OCI-M2 (cell line): Measurements from ENCODE around the gene ROPN1.
"Not testable (repeated sequence)": the region's sequence is repeated elsewhere in the genome, so short reads cannot be mapped to it uniquely, and the experiment has no call there.

ENCODE experiments used
- DNase-seq: peaks from one replicate; lab custom pipeline; 2025; ENCODE audit not compliant: unreplicated experiment; lab: John Stamatoyannopoulos, UW

Gene ROPN1

GRCh38 chr3:123991730-123992588 is at the start of gene ROPN1:
TSS of gene ROPN1 (minus strand) at chr3:123992124. CDS start at chr3:123980481, 11,643 bp downstream.
- DNase-seq = not testable (repeated sequence)

- no peak for DNase-seq
These were observed 49.6 kb upstream of the ROPN1 start for GRCh38 chr3:124041553-124041952.

- DNase-seq = no peak
These were observed 45.4 kb upstream of the ROPN1 start for GRCh38 chr3:124037326-124037725.

GRCh38 chr3:124036214-124036613 is 44.3 kb upstream of the ROPN1 start:
- DNase-seq = not testable (repeated sequence)

DNA sequence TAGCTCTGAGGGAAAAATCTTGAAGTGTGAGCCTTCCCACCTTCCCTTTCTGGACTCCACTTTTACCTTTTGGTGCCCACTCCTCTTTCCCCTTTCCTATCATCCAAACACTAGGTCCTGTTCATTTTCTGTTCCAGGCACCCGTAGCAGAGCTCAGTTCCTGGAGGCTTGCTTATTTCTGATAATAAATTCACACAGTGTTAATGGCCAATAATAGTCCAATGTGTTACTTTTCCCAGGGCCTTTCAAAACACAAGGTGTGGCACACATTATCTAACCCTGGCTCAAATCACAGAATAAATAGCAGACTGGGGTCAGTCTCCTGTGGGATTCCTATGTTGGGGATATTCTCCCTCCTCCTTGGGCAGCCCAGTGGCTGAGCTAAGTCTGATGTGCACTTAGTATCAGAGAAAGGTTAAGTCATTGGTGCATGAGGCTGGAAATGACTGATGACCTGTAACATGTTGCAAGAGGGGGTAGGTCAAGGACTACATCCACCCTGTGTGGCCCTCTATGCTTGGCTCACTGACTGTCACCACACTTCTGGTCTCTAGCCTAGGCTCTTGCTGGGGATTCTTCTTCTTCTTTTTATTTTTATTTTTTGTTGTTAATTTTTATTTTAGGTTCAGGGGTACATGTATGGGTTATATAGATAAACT is 43.7 kb upstream of the ROPN1 start:
- DNase-seq = no peak

DNA sequence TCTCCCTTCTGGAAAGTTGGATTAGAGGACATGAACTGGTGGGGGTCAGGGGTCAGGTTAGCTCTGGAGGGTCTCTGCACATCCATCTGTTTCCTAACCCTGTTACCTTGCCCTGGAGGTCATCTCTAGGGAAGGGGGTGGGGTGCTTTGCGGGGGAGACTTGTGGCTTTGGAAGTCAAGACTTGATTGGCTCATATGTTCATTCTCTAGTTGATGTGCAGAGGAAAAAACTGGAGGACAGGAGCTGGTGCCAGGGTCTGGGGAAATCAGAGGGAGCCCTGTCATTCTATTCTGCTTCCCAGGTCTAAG is 42.9 kb upstream of the ROPN1 start:
- DNase-seq = no peak

GRCh38 chr3:124034016-124034843 is 42.3 kb upstream of the ROPN1 start:
- no peak for DNase-seq

DNA sequence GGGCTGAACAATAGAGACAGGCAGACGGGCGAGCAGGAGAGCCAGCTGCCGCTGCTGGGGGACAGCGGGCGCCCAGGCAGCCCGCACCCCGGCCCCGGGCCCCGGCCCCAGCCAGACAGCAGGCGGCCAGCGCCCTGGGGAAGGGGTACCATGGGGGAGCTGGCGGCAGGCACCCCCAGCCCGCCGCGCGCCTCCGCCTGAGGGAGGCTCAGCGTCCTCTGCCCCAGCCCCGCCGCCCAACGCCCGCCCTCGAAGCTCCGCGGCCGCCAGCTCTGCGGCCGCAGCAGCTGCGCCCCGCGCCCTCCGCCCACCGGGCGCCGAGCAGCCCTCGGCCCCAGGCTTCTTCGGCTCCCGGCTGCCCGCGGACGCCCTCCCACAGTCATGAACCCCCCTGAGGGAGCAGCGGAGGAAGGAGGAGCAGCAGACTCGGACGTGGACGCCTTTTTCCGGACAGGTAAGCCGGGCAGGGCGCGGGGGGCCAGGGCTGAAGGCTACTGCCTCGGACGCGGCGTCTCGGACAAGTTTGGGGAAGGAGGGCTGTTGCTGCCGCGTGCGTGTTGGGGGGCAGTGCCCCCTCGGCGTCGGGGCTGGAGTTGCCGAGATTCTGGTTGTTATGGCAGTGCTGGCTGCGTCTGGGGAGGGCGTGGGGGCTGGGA is 41.6 kb upstream of the ROPN1 start, which contains the start of gene KALRN:
TSS of gene KALRN (plus strand) at position 10 of the 656 bp plus-strand sequence.
- DNase-seq = no peak

DNA sequence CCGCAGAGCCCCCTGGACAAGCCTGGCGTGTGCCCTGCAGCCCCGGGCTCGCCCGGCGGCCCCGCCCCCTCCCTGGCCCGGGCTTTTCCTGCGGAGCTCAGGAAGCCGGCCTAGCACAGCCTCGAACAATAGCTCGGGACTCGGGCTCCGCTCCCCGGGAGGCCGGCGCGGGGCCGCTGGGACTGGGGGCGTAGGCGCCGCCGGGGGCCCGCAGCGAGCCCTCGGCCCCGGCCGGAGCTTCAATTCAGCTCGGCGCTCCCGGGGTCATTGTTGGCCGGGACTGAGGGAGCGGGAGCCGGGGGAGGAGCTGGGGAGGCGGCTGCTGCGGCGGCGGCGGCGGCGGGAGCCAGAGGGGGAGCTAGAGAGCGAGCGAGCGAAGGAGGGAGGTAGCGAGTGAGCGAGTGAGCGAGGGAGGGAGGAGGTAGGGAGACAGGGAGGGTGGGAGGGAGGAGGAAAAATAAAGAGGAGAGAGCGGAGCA is 41.0 kb upstream of the ROPN1 start:
- no peak for DNase-seq

DNA sequence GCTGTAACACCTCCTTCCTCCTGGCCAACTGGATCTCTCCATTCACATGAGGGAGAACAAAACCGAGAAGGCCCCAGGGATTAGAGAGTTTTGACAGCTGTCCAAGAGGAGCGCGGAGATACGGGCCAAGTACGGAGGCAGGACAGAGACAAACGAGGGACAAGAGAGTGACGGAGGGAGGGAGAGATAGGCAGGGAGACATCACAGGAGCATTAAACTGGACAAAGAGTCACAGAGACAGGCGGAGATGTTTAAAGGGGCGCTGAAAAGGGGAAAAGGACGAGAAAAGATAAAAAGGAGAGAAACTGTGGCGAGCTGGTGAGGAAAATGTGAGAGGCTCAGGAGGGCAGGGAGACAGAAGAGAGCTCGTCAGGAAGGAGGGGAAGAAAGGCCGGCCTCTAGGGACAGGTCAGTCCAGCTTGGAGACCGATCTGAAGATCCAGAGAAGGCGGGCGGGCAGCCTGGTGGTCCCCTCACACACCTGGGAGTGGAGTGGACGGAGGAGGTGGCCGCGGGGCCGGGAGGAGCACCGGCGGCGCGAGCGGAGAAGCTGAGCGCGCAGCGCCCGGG is 40.5 kb upstream of the ROPN1 start:
- DNase-seq = no peak

- DNase-seq = no peak
These were observed 34.6 kb upstream of the ROPN1 start for GRCh38 chr3:124026516-124026915.

GRCh38 chr3:124023531-124023930 is 31.6 kb upstream of the ROPN1 start:
- not testable (repeated sequence) for DNase-seq

GRCh38 chr3:124019291-124019690 is 27.4 kb upstream of the ROPN1 start:
- no peak for DNase-seq

GRCh38 chr3:124017502-124017901 is 25.6 kb upstream of the ROPN1 start:
- not testable (repeated sequence) for DNase-seq

- not testable (repeated sequence) for DNase-seq
These were observed 24.6 kb upstream of the ROPN1 start for GRCh38 chr3:124016483-124016882.

DNA sequence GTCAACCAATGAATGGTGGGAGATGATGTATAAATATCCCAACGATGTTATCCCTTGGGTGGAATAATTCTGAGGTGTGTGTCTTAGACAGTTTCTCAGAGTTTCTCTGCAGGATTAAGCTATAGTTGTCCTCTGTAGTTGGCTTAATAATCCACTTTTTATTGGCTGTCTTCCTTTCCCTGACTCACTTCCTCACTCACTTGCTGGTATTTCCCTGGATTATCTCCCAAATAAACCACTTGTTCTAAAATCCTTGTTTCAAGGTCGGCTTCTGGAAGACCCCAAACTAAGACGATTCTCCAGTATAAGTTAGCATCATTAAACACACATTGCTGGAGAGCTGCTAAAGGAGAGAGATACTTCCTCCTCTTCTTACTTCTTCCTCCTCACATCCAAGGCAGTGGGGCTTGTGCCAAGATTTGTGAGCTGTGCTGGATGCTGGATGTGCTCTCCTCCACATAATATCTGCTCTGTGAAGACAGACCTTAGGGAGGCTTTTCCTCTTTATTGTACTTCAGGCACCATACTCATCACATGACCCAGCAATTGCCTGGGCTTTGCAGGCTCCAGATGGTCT is 22.5 kb upstream of the ROPN1 start:
- no peak for DNase-seq

- not testable (repeated sequence) for DNase-seq
These were observed 16.4 kb upstream of the ROPN1 start for GRCh38 chr3:124008321-124008720.

- no peak for DNase-seq
These were observed 15.3 kb upstream of the ROPN1 start for GRCh38 chr3:124007186-124007585.

DNA sequence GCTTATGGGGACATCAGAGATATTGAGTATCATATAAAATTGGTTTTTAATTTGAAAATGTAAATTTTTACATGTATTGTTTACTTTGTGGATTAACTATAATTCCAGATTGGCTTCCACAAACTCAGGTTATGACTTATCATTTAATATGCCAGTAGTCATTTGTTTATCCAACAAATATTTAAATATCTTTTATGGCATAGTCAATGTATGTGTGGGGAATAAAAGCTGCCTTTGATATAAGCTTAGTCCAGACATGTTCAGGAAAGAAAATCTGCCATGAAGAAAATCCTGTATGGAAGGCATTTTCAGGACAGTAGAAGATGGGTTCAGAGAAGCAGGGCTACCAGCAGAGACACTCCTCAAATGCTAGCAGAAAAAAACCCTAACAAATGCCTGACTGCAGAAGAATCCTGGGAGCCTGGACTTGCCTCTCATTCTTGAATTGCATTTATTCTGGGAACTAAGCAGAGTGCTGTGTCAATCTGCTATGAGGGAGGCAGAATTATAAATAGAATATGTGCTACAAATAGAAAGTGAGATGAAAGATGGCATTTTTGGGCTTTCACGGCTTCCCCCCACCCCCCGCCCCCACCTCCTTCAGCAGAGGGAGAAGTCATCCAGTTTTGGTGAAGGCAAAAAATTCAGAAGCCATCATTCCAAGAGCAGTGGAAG is 10.6 kb upstream of the ROPN1 start:
- DNase-seq = not testable (repeated sequence)

GRCh38 chr3:124001366-124001765 is 9.4 kb upstream of the ROPN1 start:
- not testable (repeated sequence) for DNase-seq
